ENCODE measurements around the gene GABRR1. TPM values are rescaled to one million over a fixed set of nuclear protein-coding genes. Genes with fewer than 3 reads are reported as not detected.

The GABRR1 gene
- total RNA-seq, 1 donor from 2014 or later: not detected

GRCh38 chr6:89212472-89212871 is 4.7 kb downstream of the GABRR1 start:
- Histone ChIP-seq H3K27ac (no peak overlapping the region), H3K9me3 (no peaks in the 10 kb centered on the region), H3K4me1 (peaks cover 6% of the 10 kb centered on the region), H3K27me3 (no peaks in the 10 kb centered on the region), H3K36me3 (no peaks in the 10 kb centered on the region), H3K4me3 (no peak overlapping the region)
- intact Hi-C loops (cut with DNase I): no loop called here
- TF ChIP-seq POLR2AphosphoS5 (IDR thresholded peaks at IDR 0.05; ENCODE audit: insufficient read depth in 1 of 2, low read depth in 1 of 2) (no peak), POLR2A (IDR thresholded peaks at IDR 0.05) (no peak), CTCF (IDR thresholded peaks at IDR 0.05) (no peak)
- no peak for DNase-seq (ENCODE audit: extremely low spot score in 2 of 2)

- H3K27me3 ChIP-seq: no peaks in the 10 kb centered on the region
- intact Hi-C loops (cut with DNase I): no loop called here
- TF ChIP-seq POLR2AphosphoS5 (IDR thresholded peaks at IDR 0.05; ENCODE audit: insufficient read depth in 1 of 2, low read depth in 1 of 2): no peak
- TF ChIP-seq POLR2A (IDR thresholded peaks at IDR 0.05): no peak
- no peak for TF ChIP-seq CTCF (IDR thresholded peaks at IDR 0.05)
- DNase-seq (ENCODE audit: extremely low spot score in 2 of 2): no peak
- H3K4me1 ChIP-seq: no peaks in the 10 kb centered on the region
- H3K27ac ChIP-seq: no peak overlapping the region
- no peaks in the 10 kb centered on the region for H3K36me3 ChIP-seq
- no peak overlapping the region for H3K4me3 ChIP-seq
- no peaks in the 10 kb centered on the region for H3K9me3 ChIP-seq
Measured at GRCh38 chr6:89209457-89209856, 7.7 kb downstream of the GABRR1 start.

- H3K27me3 ChIP-seq: no peaks in the 10 kb centered on the region
- TF ChIP-seq CTCF (IDR thresholded peaks at IDR 0.05) (no peak), POLR2AphosphoS5 (IDR thresholded peaks at IDR 0.05; ENCODE audit: insufficient read depth in 1 of 2, low read depth in 1 of 2) (no peak), POLR2A (IDR thresholded peaks at IDR 0.05) (no peak)
- H3K4me1 ChIP-seq: no peaks in the 10 kb centered on the region
- DNase-seq (ENCODE audit: extremely low spot score in 2 of 2): no peak
- H3K36me3 ChIP-seq: no peaks in the 10 kb centered on the region
- no peak overlapping the region for H3K4me3 ChIP-seq
- intact Hi-C loops (cut with DNase I): no loop called here
- no peak overlapping the region for H3K27ac ChIP-seq
- no peaks in the 10 kb centered on the region for H3K9me3 ChIP-seq
Measured at GRCh38 chr6:89208551-89208950, 8.6 kb downstream of the GABRR1 start.

- Histone ChIP-seq H3K27me3 (no peaks in the 10 kb centered on the region), H3K4me1 (no peaks in the 10 kb centered on the region), H3K9me3 (no peaks in the 10 kb centered on the region), H3K4me3 (no peak overlapping the region), H3K27ac (no peak overlapping the region), H3K36me3 (no peaks in the 10 kb centered on the region)
- DNase-seq (ENCODE audit: extremely low spot score in 2 of 2): no peak
- intact Hi-C loops (cut with DNase I): no loop called here
- no peak for TF ChIP-seq CTCF (IDR thresholded peaks at IDR 0.05)
- TF ChIP-seq POLR2A (IDR thresholded peaks at IDR 0.05): no peak
- TF ChIP-seq POLR2AphosphoS5 (IDR thresholded peaks at IDR 0.05; ENCODE audit: insufficient read depth in 1 of 2, low read depth in 1 of 2): no peak
Measured at GRCh38 chr6:89205819-89206218, 11.3 kb downstream of the GABRR1 start.

- no peaks in the 10 kb centered on the region for H3K9me3 ChIP-seq
- H3K27ac ChIP-seq: no peak overlapping the region
- DNase-seq (ENCODE audit: extremely low spot score in 2 of 2): no peak
- no peaks in the 10 kb centered on the region for H3K4me1 ChIP-seq
- H3K27me3 ChIP-seq: no peaks in the 10 kb centered on the region
- no peak overlapping the region for H3K4me3 ChIP-seq
- intact Hi-C loops (cut with DNase I): no loop called here
- no peaks in the 10 kb centered on the region for H3K36me3 ChIP-seq
- no peak for TF ChIP-seq POLR2A (IDR thresholded peaks at IDR 0.05)
- TF ChIP-seq CTCF (IDR thresholded peaks at IDR 0.05): no peak
- TF ChIP-seq POLR2AphosphoS5 (IDR thresholded peaks at IDR 0.05; ENCODE audit: insufficient read depth in 1 of 2, low read depth in 1 of 2): no peak
Measured at GRCh38 chr6:89204096-89204495, 13.1 kb downstream of the GABRR1 start.

Data from vagina (tissue), 2 donors.